B cell (primary cell): Measurements from ENCODE around the gene METTL26. TPM values are rescaled to one million over a fixed set of nuclear protein-coding genes. Genes with fewer than 3 reads are reported as not detected.

ENCODE experiments used
- ATAC-seq: fragments of 200-7000 bp; cut with Tn5 transposase; one replicate; pipeline ENCODE4 v1.10.0; 2021; ENCODE audit warnings: low read depth, mild to moderate bottlenecking, moderate number of reproducible peaks, moderate library complexity
- CTCF ChIA-PET: fragments of 350-600 bp; sonication (Branson Sonifier 250); formaldehyde crosslinking; loops from one replicate; lab custom pipeline; 2021; ENCODE audit warnings: antibody characterized with exemption, inconsistent platforms; lab: Charles Lee
- POLR2A ChIA-PET: fragments of 350-600 bp; sonication (Branson Sonifier 250); formaldehyde crosslinking; loops from one replicate; lab custom pipeline; 2021; ENCODE audit warnings: antibody characterized with exemption; lab: Charles Lee
- DNase-seq: peaks from one replicate; pipeline ENCODE4 v3.0.0; 2013
- H2AFZ ChIP-seq: 2 replicates; pipeline ENCODE4 v1.6.1; 2012; ENCODE audit warnings: mild to moderate bottlenecking, low read depth, low read length; ENCODE audit not compliant: insufficient read depth, poor library complexity, severe bottlenecking
- H3K27ac ChIP-seq, 2 donors: 1 replicate in 1 of 2; 2 replicates in 1 of 2; pipeline ENCODE4 v1.5.1; 2012 to 2013; ENCODE audit warnings: low read length in 2 of 2, mild to moderate bottlenecking in 2 of 2, moderate library complexity in 1 of 2
- H3K27me3 ChIP-seq, 4 experiments: fragments of 200-600 bp in 1 of 4; sonication (generic) in 1 of 4; replicated peaks in 1 of 4; 1 replicate in 2 of 4; 2 replicates in 2 of 4; pipeline versions ENCODE4 v1.6.1 to v1.7.0; 2013 to 2016; ENCODE audit warnings: low read length in 3 of 4, mild to moderate bottlenecking in 2 of 4, mixed read lengths in 1 of 4, moderate library complexity in 1 of 4; ENCODE audit not compliant: insufficient read depth in 4 of 4, control insufficient read depth in 3 of 4; ENCODE audit errors: control extremely low read depth in 1 of 4
- H3K36me3 ChIP-seq, 2 experiments: replicated peaks in 1 of 2; 1 replicate in 1 of 2; 2 replicates in 1 of 2; pipeline versions ENCODE4 v1.6.1 to v1.7.1; 2013; ENCODE audit warnings: low read length in 1 of 2; ENCODE audit not compliant: insufficient read depth in 2 of 2, control insufficient read depth in 1 of 2; ENCODE audit errors: control extremely low read depth in 1 of 2, extremely low read depth in 1 of 2
- H3K4me1 ChIP-seq, 2 donors: fragments of 200-600 bp in 1 of 2; sonication (generic) in 1 of 2; 1 replicate in 1 of 2; 2 replicates in 1 of 2; pipeline versions ENCODE4 v1.5.1 to v1.6.1; 2013 to 2017; ENCODE audit warnings: low read length in 2 of 2; ENCODE audit not compliant: control insufficient read depth in 2 of 2, insufficient read depth in 2 of 2
- H3K4me2 ChIP-seq: replicated peaks from 2 replicates; pipeline ENCODE3; 2012; ENCODE audit warnings: mild to moderate bottlenecking, low read depth, low read length; ENCODE audit not compliant: poor library complexity, severe bottlenecking
- H3K4me3 ChIP-seq, 5 experiments: fragments of 200-600 bp in 1 of 5; sonication (generic) in 1 of 5; 1 replicate in 3 of 5; 2 replicates in 2 of 5; pipeline versions ENCODE4 v1.5.1 to v1.7.0; 2011 to 2016; ENCODE audit warnings: low read length in 4 of 5, mild to moderate bottlenecking in 4 of 5, low read depth in 2 of 5, control low read depth in 1 of 5, moderate library complexity in 1 of 5; ENCODE audit not compliant: insufficient read depth in 1 of 5; ENCODE audit errors: control extremely low read depth in 1 of 5, extremely low read depth in 1 of 5
- H3K79me2 ChIP-seq: fragments of 200-600 bp; sonication (generic); one replicate; pipeline ENCODE4 v1.6.0; 2016; ENCODE audit warnings: low read length; ENCODE audit not compliant: control insufficient read depth, insufficient read depth
- H3K9ac ChIP-seq: fragments of 200-600 bp; sonication (generic); 2 replicates; pipeline ENCODE4 v1.6.1; 2017; ENCODE audit warnings: mild to moderate bottlenecking, low read length, moderate library complexity
- H3K9me3 ChIP-seq, 3 donors: one replicate each; pipeline versions ENCODE4 v1.6.1 to v1.7.1; 2013; ENCODE audit warnings: low read length in 2 of 3; ENCODE audit not compliant: control insufficient read depth in 2 of 3, insufficient read depth in 1 of 3; ENCODE audit errors: control extremely low read depth in 1 of 3
- H4K20me1 ChIP-seq: 2 replicates; pipeline ENCODE4 v1.6.0; 2012; ENCODE audit warnings: mild to moderate bottlenecking, low read length; ENCODE audit not compliant: insufficient read depth, control insufficient read depth, poor library complexity, severe bottlenecking
- H3K27ac Mint-ChIP-seq: one replicate; pipeline ENCODE4 v1.8.0; 2021; ENCODE audit warnings: mixed read lengths
- H3K27me3 Mint-ChIP-seq: one replicate; pipeline ENCODE4 v1.8.0; 2021; ENCODE audit warnings: mixed read lengths
- H3K4me1 Mint-ChIP-seq: one replicate; pipeline ENCODE4 v1.8.0; 2021; ENCODE audit warnings: mixed read lengths
- H3K4me3 Mint-ChIP-seq: one replicate; pipeline ENCODE4 v1.8.0; 2021; ENCODE audit warnings: mixed read lengths
- H3K9me3 Mint-ChIP-seq: one replicate; pipeline ENCODE4 v1.8.0; 2022; ENCODE audit warnings: mixed read lengths; ENCODE audit not compliant: insufficient read depth
- EZH2 ChIP-seq: IDR thresholded peaks from 2 replicates; pipeline ENCODE4 v1.6.1; 2012; ENCODE audit warnings: borderline replicate concordance, low read depth, mild to moderate bottlenecking, moderate library complexity, low read length; ENCODE audit not compliant: insufficient read depth, poor library complexity, severe bottlenecking
- WGBS: methylation state at CpG from one replicate; pipeline ENCODE4 v1.1.5; 2013; ENCODE audit warnings: missing lambda C conversion rate; ENCODE audit not compliant: insufficient coverage; 5-methylcytosine and 5-hydroxymethylcytosine counted together
- intact Hi-C: fragments of 100-400 bp; cut with micrococcal nuclease; formaldehyde crosslinking; loops from one replicate; pipeline ENCODE4 v1.10.0; 2022
- polyA plus RNA-seq: library from polyadenylated mRNA; depleted of rRNA; stranded (reverse); fragments of >200 nt; gene quantifications from 2 replicates; pipeline ENCODE4 v1.2.3, GENCODE V29; 2012
- total RNA-seq, 2 donors: library from RNA; stranded (reverse); fragments of 120-200 nt in 1 of 2; gene quantifications; 1 replicate in 1 of 2; 2 replicates in 1 of 2; pipeline versions ENCODE4 v1.2.3 to v1.2.4, GENCODE V29; 2013 to 2022
- TF ChIP-seq, protein P1 (sequence below): fragments of 200-600 bp; IDR thresholded peaks from one replicate; pipeline ENCODE4 v1.8.0; 2022; ENCODE audit warnings: antibody characterized with exemption, mild to moderate bottlenecking

The METTL26 gene
- total and polyA plus RNA-seq, 2 donors (not counting 1 experiment from before 2014, with no cell fraction given) = 56.6 to 140 TPM

DNA sequence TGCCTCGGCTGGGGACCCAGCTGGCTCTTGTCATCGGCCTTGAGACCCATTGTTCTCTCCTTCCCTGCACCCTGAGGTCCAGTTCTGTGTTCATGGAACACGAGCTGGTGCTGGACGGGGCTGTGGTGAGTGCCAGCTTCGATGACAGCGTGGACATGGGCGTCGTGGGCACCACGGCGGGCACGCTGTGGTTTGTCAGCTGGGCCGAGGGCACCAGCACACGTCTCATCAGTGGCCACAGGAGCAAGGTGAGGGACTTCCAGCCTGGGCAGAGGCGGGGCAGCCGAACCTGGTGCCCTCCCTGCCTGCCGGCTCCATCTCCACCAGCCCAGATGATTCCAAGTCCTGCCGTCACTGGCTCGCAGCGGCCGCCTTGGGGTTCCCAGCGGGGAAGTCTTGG is 26.5 kb upstream of the METTL26 start:
- ATAC-seq (no peak), DNase-seq (no peak)
- Histone ChIP-seq H3K4me3 (no peak overlapping the region), H2AFZ (no peak overlapping the region), H3K9me3 (no peaks in the 10 kb centered on the region), H3K4me1 (peaks cover 16 to 28% of the 10 kb centered on the region in 2 donors), H3K27ac (no peak overlapping the region), H3K9ac (no peak overlapping the region), H4K20me1 (no peaks in the 10 kb centered on the region), H3K4me2 (no peak overlapping the region), H3K79me2 (no peaks in the 10 kb centered on the region), H3K36me3 (no peaks in the 10 kb centered on the region), H3K27me3 (no peaks in the 10 kb centered on the region)
- Mint-ChIP-seq H3K9me3 (no peaks in the 10 kb centered on the region), H3K27ac (no peak overlapping the region), H3K4me3 (no peak overlapping the region), H3K4me1 (peaks cover 13% of the 10 kb centered on the region), H3K27me3 (no peaks in the 10 kb centered on the region)
- 95% methylated on average over 21 of the region's 21 CpGs for WGBS
- ChIA-PET POLR2A (no interaction called here), CTCF (interaction anchor here (1.1 to 1.2 kb wide), 3 partner anchors 11 to 72 kb away, joined by 3 to 5 read pairs (median 4); partner anchors contain the start of gene METTL26)
- TF ChIP-seq, protein P1, sequence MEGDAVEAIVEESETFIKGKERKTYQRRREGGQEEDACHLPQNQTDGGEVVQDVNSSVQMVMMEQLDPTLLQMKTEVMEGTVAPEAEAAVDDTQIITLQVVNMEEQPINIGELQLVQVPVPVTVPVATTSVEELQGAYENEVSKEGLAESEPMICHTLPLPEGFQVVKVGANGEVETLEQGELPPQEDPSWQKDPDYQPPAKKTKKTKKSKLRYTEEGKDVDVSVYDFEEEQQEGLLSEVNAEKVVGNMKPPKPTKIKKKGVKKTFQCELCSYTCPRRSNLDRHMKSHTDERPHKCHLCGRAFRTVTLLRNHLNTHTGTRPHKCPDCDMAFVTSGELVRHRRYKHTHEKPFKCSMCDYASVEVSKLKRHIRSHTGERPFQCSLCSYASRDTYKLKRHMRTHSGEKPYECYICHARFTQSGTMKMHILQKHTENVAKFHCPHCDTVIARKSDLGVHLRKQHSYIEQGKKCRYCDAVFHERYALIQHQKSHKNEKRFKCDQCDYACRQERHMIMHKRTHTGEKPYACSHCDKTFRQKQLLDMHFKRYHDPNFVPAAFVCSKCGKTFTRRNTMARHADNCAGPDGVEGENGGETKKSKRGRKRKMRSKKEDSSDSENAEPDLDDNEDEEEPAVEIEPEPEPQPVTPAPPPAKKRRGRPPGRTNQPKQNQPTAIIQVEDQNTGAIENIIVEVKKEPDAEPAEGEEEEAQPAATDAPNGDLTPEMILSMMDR = no peak
- intact Hi-C loops = no loop called here

DNA sequence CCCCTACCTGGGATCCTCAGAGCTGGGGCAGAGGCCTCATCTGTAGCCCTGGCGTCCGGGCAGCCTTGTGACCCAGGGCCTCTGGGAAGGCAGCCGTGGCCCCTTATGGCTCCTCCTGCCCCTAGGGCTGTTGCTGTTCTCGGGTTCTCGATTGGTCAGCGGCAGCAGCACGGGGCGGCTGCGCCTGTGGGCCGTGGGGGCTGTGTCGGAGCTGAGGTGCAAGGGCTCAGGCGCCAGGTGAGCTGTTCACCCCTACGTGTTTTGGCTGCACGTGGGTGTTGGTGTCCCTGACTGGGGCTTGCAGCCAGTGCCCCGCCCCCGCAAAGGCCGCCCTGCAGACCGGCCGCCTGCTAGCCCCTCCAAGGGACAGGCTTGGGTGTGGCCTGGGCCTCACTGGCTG is 26.0 kb upstream of the METTL26 start:
- peaks cover 10% of the 10 kb centered on the region for H3K4me1 Mint-ChIP-seq
- no peaks in the 10 kb centered on the region for H3K9me3 ChIP-seq
- no peaks in the 10 kb centered on the region for H3K9me3 Mint-ChIP-seq
- no peaks in the 10 kb centered on the region for H3K36me3 ChIP-seq
- WGBS = 96% methylated on average over 19 of the region's 19 CpGs
- H3K27ac ChIP-seq = no peak overlapping the region
- H3K79me2 ChIP-seq = no peaks in the 10 kb centered on the region
- H3K27me3 Mint-ChIP-seq = no peaks in the 10 kb centered on the region
- H3K9ac ChIP-seq = no peak overlapping the region
- CTCF ChIA-PET = interaction anchor here (1.1 to 1.2 kb wide), 2 partner anchors 11 to 26 kb away, joined by 3 to 5 read pairs; partner anchors contain the start of gene METTL26
- intact Hi-C loops = no loop called here
- no peak overlapping the region for H2AFZ ChIP-seq
- H3K4me1 ChIP-seq = peaks cover 11 to 23% of the 10 kb centered on the region in 2 donors
- DNase-seq (no peak), ATAC-seq (no peak)
- no peaks in the 10 kb centered on the region for H4K20me1 ChIP-seq
- no peak overlapping the region for H3K4me2 ChIP-seq
- no peak overlapping the region for H3K27ac Mint-ChIP-seq
- no peak overlapping the region for H3K4me3 ChIP-seq
- no peaks in the 10 kb centered on the region for H3K27me3 ChIP-seq
- TF ChIP-seq EZH2 = no peak
- TF ChIP-seq, protein P1 = no peak
- POLR2A ChIA-PET = no interaction called here
- no peak overlapping the region for H3K4me3 Mint-ChIP-seq
